Smooth muscle cell (in vitro differentiated cells): ENCODE measurements around the gene UPK3A. TPM values are rescaled to one million over a fixed set of nuclear protein-coding genes. Genes with fewer than 3 reads are reported as not detected.

ENCODE experiments used
- DNase-seq: peaks from one replicate; lab custom pipeline; 2025; ENCODE audit not compliant: unreplicated experiment; lab: John Stamatoyannopoulos, UW
- H2AFZ ChIP-seq: fragments of 200-600 bp; sonication (generic); 2 replicates; pipeline ENCODE4 v1.6.0; 2016; ENCODE audit warnings: antibody characterized with exemption, low read depth, mild to moderate bottlenecking
- H3F3A ChIP-seq: fragments of 200-600 bp; sonication (generic); 2 replicates; pipeline ENCODE4 v1.6.0; 2017; ENCODE audit warnings: antibody characterized with exemption, low read depth
- H3K27ac ChIP-seq: fragments of 200-600 bp; sonication (generic); 2 replicates; pipeline ENCODE4 v1.5.1; 2016; ENCODE audit warnings: low read depth, mild to moderate bottlenecking
- H3K27me3 ChIP-seq: fragments of 200-600 bp; sonication (generic); 2 replicates; pipeline ENCODE4 v1.6.1; 2016; ENCODE audit warnings: low read depth, mild to moderate bottlenecking
- H3K36me3 ChIP-seq: fragments of 200-600 bp; sonication (generic); 2 replicates; pipeline ENCODE4 v1.5.1; 2016; ENCODE audit warnings: low read depth
- H3K4me1 ChIP-seq: fragments of 200-600 bp; sonication (generic); 2 replicates; pipeline ENCODE4 v1.5.1; 2016; ENCODE audit warnings: low read depth
- H3K4me2 ChIP-seq: fragments of 200-600 bp; sonication (generic); 2 replicates; pipeline ENCODE4 v1.6.0; 2016; ENCODE audit warnings: mild to moderate bottlenecking
- H3K4me3 ChIP-seq: fragments of 200-600 bp; sonication (generic); 2 replicates; pipeline ENCODE4 v1.5.1; 2016; ENCODE audit warnings: mild to moderate bottlenecking
- H3K79me2 ChIP-seq: fragments of 200-600 bp; sonication (generic); 2 replicates; pipeline ENCODE4 v1.6.0; 2016; ENCODE audit warnings: low read depth, mild to moderate bottlenecking
- H3K9ac ChIP-seq: fragments of 200-600 bp; sonication (generic); 2 replicates; pipeline ENCODE4 v1.6.0; 2016; ENCODE audit warnings: low read depth
- H3K9me3 ChIP-seq: fragments of 200-600 bp; sonication (generic); replicated peaks from 2 replicates; pipeline ENCODE4 v1.5.1; 2016; ENCODE audit warnings: low read depth
- H4K20me1 ChIP-seq: fragments of 200-600 bp; sonication (generic); 2 replicates; pipeline ENCODE4 v1.6.0; 2016; ENCODE audit warnings: low read depth
- WGBS: methylation state at CpG from one replicate; pipeline ENCODE4 v1.1.7; 2016; ENCODE audit warnings: low lambda C conversion rate; 5-methylcytosine and 5-hydroxymethylcytosine counted together
- polyA plus RNA-seq: library from polyadenylated mRNA; unstranded; fragments of >200 nt; fragmentation: Nextera tagmentation; extraction: Ambion mirVana; gene quantifications from 2 replicates; pipeline ENCODE4 v1.2.1, GENCODE V29; 2016
- total RNA-seq: library from RNA; depleted of rRNA; stranded (reverse); fragments of >200 nt; gene quantifications from 2 replicates; pipeline ENCODE4 v1.2.3, GENCODE V29; 2014
- TF ChIP-seq, protein P1 (sequence below): fragments of 200-600 bp; sonication (generic); IDR thresholded peaks from 2 replicates; pipeline ENCODE4 v1.5.1; 2017; ENCODE audit warnings: borderline replicate concordance, mild to moderate bottlenecking, antibody characterized with exemption; ENCODE audit not compliant: insufficient read depth, poor library complexity, severe bottlenecking

UPK3A gene
- total and polyA plus RNA-seq, 2 experiments from 2014 or later: not detected

DNA sequence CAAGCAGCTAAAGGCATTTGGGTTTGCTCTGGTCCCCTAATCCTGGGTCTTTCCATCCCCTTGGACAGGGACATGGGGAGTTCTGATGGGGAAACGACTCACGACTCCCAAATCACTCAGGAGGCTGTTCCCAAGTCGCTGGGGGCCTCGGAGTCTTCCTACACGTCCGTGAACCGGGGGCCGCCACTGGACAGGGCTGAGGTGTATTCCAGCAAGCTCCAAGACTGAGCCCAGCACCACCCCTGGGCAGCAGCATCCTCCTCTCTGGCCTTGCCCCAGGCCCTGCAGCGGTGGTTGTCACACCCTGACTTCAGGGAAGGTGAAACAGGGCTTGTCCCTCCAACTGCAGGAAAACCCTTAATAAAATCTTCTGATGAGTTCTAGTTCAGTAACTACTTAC lies 10.7 kb downstream of the UPK3A start:
- no peaks in the 10 kb centered on the region for H3K4me1 ChIP-seq
- no peak for DNase-seq
- H2AFZ ChIP-seq: no peak overlapping the region
- H3K9me3 ChIP-seq: no peaks in the 10 kb centered on the region
- TF ChIP-seq, protein P1, sequence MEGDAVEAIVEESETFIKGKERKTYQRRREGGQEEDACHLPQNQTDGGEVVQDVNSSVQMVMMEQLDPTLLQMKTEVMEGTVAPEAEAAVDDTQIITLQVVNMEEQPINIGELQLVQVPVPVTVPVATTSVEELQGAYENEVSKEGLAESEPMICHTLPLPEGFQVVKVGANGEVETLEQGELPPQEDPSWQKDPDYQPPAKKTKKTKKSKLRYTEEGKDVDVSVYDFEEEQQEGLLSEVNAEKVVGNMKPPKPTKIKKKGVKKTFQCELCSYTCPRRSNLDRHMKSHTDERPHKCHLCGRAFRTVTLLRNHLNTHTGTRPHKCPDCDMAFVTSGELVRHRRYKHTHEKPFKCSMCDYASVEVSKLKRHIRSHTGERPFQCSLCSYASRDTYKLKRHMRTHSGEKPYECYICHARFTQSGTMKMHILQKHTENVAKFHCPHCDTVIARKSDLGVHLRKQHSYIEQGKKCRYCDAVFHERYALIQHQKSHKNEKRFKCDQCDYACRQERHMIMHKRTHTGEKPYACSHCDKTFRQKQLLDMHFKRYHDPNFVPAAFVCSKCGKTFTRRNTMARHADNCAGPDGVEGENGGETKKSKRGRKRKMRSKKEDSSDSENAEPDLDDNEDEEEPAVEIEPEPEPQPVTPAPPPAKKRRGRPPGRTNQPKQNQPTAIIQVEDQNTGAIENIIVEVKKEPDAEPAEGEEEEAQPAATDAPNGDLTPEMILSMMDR: no peak
- no peak overlapping the region for H3K27ac ChIP-seq
- no peaks in the 10 kb centered on the region for H4K20me1 ChIP-seq
- H3K4me3 ChIP-seq: no peak overlapping the region
- no peaks in the 10 kb centered on the region for H3K36me3 ChIP-seq
- H3F3A ChIP-seq: no peaks in the 10 kb centered on the region
- no peaks in the 10 kb centered on the region for H3K79me2 ChIP-seq
- H3K9ac ChIP-seq: no peak overlapping the region
- no peak overlapping the region for H3K4me2 ChIP-seq
- no peaks in the 10 kb centered on the region for H3K27me3 ChIP-seq
- 85% methylated on average over 9 of the region's 9 CpGs for WGBS

DNA sequence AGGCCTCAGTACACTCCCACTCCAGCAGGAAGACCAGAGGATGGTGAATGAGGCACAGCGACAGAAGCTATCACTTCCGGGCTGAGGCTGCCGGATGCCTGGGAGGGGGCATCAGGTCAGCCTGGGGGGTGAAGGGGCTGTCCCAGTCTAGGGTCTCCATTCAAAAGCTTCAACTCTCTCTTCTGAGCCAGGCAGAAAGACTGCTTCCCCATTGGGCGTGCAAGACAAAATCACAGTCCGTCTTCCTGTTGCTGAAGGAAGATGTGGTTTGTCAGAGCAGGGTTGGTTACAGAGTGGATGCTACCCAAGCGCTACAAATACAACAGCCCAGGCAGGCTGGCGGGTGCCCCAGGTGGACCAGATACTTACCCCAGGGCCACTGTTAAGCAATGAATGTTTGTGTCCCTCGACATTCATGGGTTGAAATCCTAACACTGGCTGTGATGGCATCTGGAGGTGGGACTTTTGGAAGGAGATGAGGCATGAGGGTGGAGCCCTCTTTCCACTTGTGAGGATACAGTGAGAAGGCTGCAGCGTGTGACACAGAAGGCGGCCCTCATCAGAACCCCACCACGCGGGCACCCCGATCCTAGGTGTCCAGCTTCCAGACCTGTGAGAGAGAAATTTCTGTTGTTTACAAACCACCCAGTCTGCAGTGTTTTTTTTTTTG lies 12.0 kb downstream of the UPK3A start:
- Histone ChIP-seq H3K36me3 (no peaks in the 10 kb centered on the region), H3K4me2 (no peak overlapping the region), H3K4me1 (no peaks in the 10 kb centered on the region), H3K27ac (no peak overlapping the region), H3K79me2 (no peaks in the 10 kb centered on the region), H3K9me3 (no peaks in the 10 kb centered on the region), H3K4me3 (no peak overlapping the region), H3K27me3 (no peaks in the 10 kb centered on the region), H4K20me1 (no peaks in the 10 kb centered on the region), H3K9ac (no peak overlapping the region), H2AFZ (no peak overlapping the region), H3F3A (no peaks in the 10 kb centered on the region)
- DNase-seq: no peak
- TF ChIP-seq, protein P1: no peak
- WGBS: 93% methylated on average over 13 of the region's 13 CpGs

DNA sequence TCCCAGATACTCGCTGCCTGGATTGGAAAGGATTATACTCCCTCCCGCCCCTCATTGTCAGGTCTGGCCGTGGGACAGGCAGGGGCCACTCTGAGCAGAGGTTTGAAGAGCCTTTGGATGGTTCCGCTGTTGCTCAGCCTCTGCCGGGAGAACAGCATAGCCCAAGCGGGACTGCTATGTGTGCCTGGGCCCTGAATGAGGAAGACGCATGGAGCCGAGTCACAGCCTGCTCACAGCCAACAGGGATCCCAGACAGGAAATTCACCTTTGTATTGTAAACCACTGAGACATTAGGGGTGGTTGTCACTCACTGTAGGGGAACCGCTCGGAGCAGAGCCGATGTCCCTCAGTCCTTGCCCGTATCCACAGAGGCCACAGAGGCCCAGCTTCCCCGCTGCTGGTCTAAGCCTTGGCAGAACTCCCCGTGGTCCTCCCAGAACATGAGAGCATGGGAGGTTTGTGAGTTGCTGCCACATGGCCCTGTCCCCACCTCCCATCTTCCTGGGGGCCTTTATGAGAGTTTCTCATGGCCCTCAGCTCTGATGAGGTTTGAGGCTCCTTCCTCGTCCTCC lies 14.3 kb downstream of the UPK3A start:
- Histone ChIP-seq H4K20me1 (no peaks in the 10 kb centered on the region), H3K9ac (no peak overlapping the region), H3K4me1 (no peaks in the 10 kb centered on the region), H3K4me3 (no peak overlapping the region), H3K36me3 (no peaks in the 10 kb centered on the region), H3F3A (no peaks in the 10 kb centered on the region), H2AFZ (no peak overlapping the region), H3K27ac (no peak overlapping the region), H3K79me2 (no peaks in the 10 kb centered on the region), H3K27me3 (no peaks in the 10 kb centered on the region), H3K4me2 (no peak overlapping the region), H3K9me3 (no peaks in the 10 kb centered on the region)
- 68% methylated on average over 15 of the region's 15 CpGs for WGBS
- DNase-seq: no peak
- TF ChIP-seq, protein P1: no peak

DNA sequence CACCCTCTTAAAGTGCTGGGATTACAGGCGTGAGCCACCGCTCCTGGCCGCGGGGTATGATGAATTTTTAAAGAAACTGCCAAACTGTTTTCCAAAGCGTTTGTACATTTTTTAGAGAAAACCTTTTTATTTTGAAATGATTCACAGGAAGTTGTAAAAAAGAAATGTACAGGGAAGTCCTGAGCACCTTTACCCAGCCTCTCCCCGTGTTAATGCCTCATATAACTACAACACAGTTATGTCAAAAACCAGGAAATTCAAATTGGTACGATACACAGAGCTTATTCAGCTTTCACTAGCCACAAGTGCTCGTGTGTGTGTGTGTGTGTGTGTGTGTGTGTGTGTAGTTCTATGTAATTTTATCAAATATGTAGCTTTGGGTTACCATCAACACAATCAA lies 18.0 kb downstream of the UPK3A start:
- no peak for DNase-seq
- Histone ChIP-seq H4K20me1 (no peaks in the 10 kb centered on the region), H3K79me2 (no peaks in the 10 kb centered on the region), H3K27ac (no peak overlapping the region), H3K9me3 (no peaks in the 10 kb centered on the region), H3K36me3 (no peaks in the 10 kb centered on the region), H3K4me1 (no peaks in the 10 kb centered on the region), H3K27me3 (no peaks in the 10 kb centered on the region), H2AFZ (no peak overlapping the region), H3K4me2 (no peak overlapping the region), H3K4me3 (no peak overlapping the region), H3F3A (no peaks in the 10 kb centered on the region), H3K9ac (no peak overlapping the region)
- 89% methylated on average over 8 of the region's 8 CpGs for WGBS
- TF ChIP-seq, protein P1: no peak
